ENCODE measurements around the gene ARID4B. TPM values are rescaled to one million over a fixed set of nuclear protein-coding genes. Genes with fewer than 3 reads are reported as not detected.

ARID4B gene
- total RNA-seq, 1 experiment from 2014 or later: 34.0 TPM

DNA sequence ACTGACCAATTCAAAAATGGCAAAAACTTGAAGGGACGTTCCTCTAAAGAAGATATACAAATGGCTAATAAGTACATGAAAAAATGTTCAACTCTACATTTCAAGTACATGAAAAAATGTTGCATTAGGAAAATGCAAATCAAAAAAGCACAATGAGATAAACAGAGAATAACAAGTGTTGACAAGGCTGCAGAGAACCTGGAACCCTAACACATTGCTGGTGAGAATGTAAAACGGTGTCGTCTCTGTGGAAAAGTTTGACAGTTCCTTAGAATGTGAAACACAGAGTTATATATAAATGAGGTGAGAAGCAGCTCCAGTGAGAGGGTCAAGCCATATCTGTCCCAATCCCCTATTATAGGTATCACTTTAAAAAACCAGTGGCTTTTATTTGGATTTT, 122.3 kb downstream of the ARID4B start:
- no CpG with 5 or more reads among the region's 3 CpGs for WGBS (ENCODE audit: extremely low coverage, insufficient read length, low lambda C conversion rate)
- H3K36me3 Mint-ChIP-seq (ENCODE audit: insufficient read depth in 1 of 3, low read depth in 3 of 3): peaks cover 4 to 30% (median 14%) of the 10 kb centered on the region in 3 experiments; a peak in 6 of 7 replicates
- Histone ChIP-seq H2AK5ac (ENCODE audit: insufficient read length, low read length) (no peak overlapping the region), H4K91ac (ENCODE audit: insufficient read length, low read depth, low read length) (no peak overlapping the region), H3K27me3 (ENCODE audit: insufficient read depth, low read length) (no peaks in the 10 kb centered on the region), H3K27ac (ENCODE audit: insufficient read length, low read depth, low read length) (no peak overlapping the region), H3K79me2 (ENCODE audit: insufficient read depth, low read length) (no peaks in the 10 kb centered on the region), H2AFZ (ENCODE audit: low read length) (no peak overlapping the region), H2BK5ac (ENCODE audit: insufficient read length, low read length) (no peak overlapping the region), H4K5ac (ENCODE audit: insufficient read length, low read depth, low read length) (no peak overlapping the region), H3K56ac (ENCODE audit: insufficient read length, low read depth, low read length) (no peak overlapping the region), H3K9me3 (ENCODE audit: control insufficient read depth, low read depth, low read length) (no peaks in the 10 kb centered on the region), H3K18ac (ENCODE audit: insufficient read length, low read depth, low read length) (no peak overlapping the region), H3K9ac (ENCODE audit: extremely low read depth, insufficient read length, low read length) (no peak overlapping the region), H2BK120ac (ENCODE audit: low read depth, low read length, poor library complexity, severe bottlenecking) (no peak overlapping the region), H3K4ac (ENCODE audit: low read depth, low read length) (no peak overlapping the region), H3K23ac (ENCODE audit: insufficient read length, low read depth, low read length) (no peak overlapping the region), H2BK15ac (ENCODE audit: low read depth, low read length) (no peak overlapping the region), H3K79me1 (ENCODE audit: insufficient read depth, low read depth, low read length, poor library complexity, severe bottlenecking) (no peaks in the 10 kb centered on the region), H3T11ph (ENCODE audit: low read length) (no peak overlapping the region), H3K23me2 (ENCODE audit: insufficient read length, low read depth, low read length, poor library complexity, severe bottlenecking) (no peaks in the 10 kb centered on the region), H4K20me1 (ENCODE audit: control insufficient read depth, insufficient read depth, insufficient read length) (no peaks in the 10 kb centered on the region), H4K8ac (replicated peaks; ENCODE audit: insufficient read length, low read depth, low read length) (no peak overlapping the region), H2BK12ac (ENCODE audit: insufficient read length, low read depth, low read length) (no peak overlapping the region), H3K14ac (ENCODE audit: insufficient read depth, low read length) (no peak overlapping the region), H3K4me2 (ENCODE audit: insufficient read depth, insufficient read length, low read length) (no peak overlapping the region), H3K4me1 (ENCODE audit: insufficient read depth, low read length) (no peaks in the 10 kb centered on the region), H2BK20ac (ENCODE audit: low read depth, low read length, poor library complexity, severe bottlenecking) (no peak overlapping the region)
- no peaks in the 10 kb centered on the region for H3K9me3 Mint-ChIP-seq
- H3K4me1 Mint-ChIP-seq: peaks cover 5 to 7% of the 10 kb centered on the region in 2 experiments
- TF ChIP-seq, protein P1, sequence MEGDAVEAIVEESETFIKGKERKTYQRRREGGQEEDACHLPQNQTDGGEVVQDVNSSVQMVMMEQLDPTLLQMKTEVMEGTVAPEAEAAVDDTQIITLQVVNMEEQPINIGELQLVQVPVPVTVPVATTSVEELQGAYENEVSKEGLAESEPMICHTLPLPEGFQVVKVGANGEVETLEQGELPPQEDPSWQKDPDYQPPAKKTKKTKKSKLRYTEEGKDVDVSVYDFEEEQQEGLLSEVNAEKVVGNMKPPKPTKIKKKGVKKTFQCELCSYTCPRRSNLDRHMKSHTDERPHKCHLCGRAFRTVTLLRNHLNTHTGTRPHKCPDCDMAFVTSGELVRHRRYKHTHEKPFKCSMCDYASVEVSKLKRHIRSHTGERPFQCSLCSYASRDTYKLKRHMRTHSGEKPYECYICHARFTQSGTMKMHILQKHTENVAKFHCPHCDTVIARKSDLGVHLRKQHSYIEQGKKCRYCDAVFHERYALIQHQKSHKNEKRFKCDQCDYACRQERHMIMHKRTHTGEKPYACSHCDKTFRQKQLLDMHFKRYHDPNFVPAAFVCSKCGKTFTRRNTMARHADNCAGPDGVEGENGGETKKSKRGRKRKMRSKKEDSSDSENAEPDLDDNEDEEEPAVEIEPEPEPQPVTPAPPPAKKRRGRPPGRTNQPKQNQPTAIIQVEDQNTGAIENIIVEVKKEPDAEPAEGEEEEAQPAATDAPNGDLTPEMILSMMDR (conservative IDR thresholded peaks at IDR 0.05): no peak
- no peaks in the 10 kb centered on the region for H3K27me3 Mint-ChIP-seq (ENCODE audit: low read depth)
- H3K27ac Mint-ChIP-seq: 0 out of 7 replicates have a peak overlapping the region, but pooled peaks of 1 of the 3 experiments have one; percentile 9
- DNase-seq: no peak
- no peak overlapping the region for H3K4me3 Mint-ChIP-seq

Measured in H9 (cell line).